WERI-Rb-1 (cell line): Measurements from ENCODE around the gene ITGB5.

Experiments used
- DNase-seq: peaks from one replicate; pipeline ENCODE4 v3.0.0-alpha.2; 2020
- H3K27ac ChIP-seq: fragments of 250-450 bp; sonication (Bioruptor Pico); 2 replicates; pipeline ENCODE4 v1.5.1; 2020; ENCODE audit warnings: mild to moderate bottlenecking, moderate library complexity
- H3K27me3 ChIP-seq: fragments of 250-450 bp; sonication (Bioruptor Pico); 2 replicates; pipeline ENCODE4 v1.5.1; 2021; ENCODE audit warnings: mild to moderate bottlenecking, low read depth, moderate library complexity; ENCODE audit not compliant: insufficient read depth, severe bottlenecking
- H3K36me3 ChIP-seq: fragments of 250-450 bp; sonication (Bioruptor Pico); 2 replicates; pipeline ENCODE4 v1.5.1; 2020; ENCODE audit warnings: mild to moderate bottlenecking, moderate library complexity
- H3K4me3 ChIP-seq: 2 replicates; pipeline ENCODE4 v1.5.1; 2011; ENCODE audit warnings: low read depth, mild to moderate bottlenecking, control low read depth, low read length
- H3K9me3 ChIP-seq: fragments of 250-450 bp; sonication (Bioruptor Pico); 2 replicates; pipeline ENCODE4 v1.5.1; 2021; ENCODE audit warnings: mild to moderate bottlenecking, moderate library complexity; ENCODE audit not compliant: severe bottlenecking
- TF ChIP-seq, protein P1 (sequence below): IDR thresholded peaks from 2 replicates; pipeline ENCODE4 v1.5.1; 2011; ENCODE audit warnings: low read depth, mild to moderate bottlenecking, control low read depth, inconsistent platforms, low read length

ITGB5 gene

GRCh38 chr3:124878561-124879336 lies 8.4 kb downstream of the ITGB5 start:
- Histone ChIP-seq H3K4me3 (no peak overlapping the region), H3K27me3 (no peaks in the 10 kb centered on the region), H3K36me3 (no peaks in the 10 kb centered on the region), H3K27ac (no peak overlapping the region), H3K9me3 (no peaks in the 10 kb centered on the region)
- DNase-seq: no peak
- TF ChIP-seq, protein P1, sequence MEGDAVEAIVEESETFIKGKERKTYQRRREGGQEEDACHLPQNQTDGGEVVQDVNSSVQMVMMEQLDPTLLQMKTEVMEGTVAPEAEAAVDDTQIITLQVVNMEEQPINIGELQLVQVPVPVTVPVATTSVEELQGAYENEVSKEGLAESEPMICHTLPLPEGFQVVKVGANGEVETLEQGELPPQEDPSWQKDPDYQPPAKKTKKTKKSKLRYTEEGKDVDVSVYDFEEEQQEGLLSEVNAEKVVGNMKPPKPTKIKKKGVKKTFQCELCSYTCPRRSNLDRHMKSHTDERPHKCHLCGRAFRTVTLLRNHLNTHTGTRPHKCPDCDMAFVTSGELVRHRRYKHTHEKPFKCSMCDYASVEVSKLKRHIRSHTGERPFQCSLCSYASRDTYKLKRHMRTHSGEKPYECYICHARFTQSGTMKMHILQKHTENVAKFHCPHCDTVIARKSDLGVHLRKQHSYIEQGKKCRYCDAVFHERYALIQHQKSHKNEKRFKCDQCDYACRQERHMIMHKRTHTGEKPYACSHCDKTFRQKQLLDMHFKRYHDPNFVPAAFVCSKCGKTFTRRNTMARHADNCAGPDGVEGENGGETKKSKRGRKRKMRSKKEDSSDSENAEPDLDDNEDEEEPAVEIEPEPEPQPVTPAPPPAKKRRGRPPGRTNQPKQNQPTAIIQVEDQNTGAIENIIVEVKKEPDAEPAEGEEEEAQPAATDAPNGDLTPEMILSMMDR: no peak

DNA sequence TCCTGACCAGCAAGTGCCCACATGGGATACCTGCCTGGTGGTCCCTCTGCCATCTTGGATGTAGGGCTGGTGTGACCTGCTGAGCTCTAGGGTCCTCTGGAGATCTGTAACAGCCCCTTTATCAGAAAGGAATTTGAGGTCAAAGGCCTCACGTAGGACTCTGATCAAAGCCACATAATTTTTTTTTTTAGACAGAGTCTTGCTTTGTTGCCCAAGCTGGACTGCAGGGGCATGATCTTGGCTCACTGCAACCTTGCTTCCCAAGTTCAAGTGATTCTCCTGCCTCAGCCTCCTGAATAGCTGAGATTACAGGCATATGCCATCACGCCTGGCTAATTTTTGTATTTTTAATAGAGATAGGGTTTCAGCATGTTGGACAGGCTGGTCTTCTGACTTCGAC lies 9.5 kb downstream of the ITGB5 start:
- TF ChIP-seq, protein P1: no peak
- no peak overlapping the region for H3K27ac ChIP-seq
- H3K27me3 ChIP-seq: no peaks in the 10 kb centered on the region
- H3K36me3 ChIP-seq: no peaks in the 10 kb centered on the region
- H3K9me3 ChIP-seq: no peaks in the 10 kb centered on the region
- no peak for DNase-seq
- H3K4me3 ChIP-seq: no peak overlapping the region

- no peak for DNase-seq
- Histone ChIP-seq H3K27me3 (no peaks in the 10 kb centered on the region), H3K9me3 (no peaks in the 10 kb centered on the region), H3K4me3 (no peak overlapping the region), H3K27ac (no peak overlapping the region), H3K36me3 (no peaks in the 10 kb centered on the region)
- TF ChIP-seq, protein P1: no peak
Observed at GRCh38 chr3:124876401-124876878, 10.7 kb downstream of the ITGB5 start.

DNA sequence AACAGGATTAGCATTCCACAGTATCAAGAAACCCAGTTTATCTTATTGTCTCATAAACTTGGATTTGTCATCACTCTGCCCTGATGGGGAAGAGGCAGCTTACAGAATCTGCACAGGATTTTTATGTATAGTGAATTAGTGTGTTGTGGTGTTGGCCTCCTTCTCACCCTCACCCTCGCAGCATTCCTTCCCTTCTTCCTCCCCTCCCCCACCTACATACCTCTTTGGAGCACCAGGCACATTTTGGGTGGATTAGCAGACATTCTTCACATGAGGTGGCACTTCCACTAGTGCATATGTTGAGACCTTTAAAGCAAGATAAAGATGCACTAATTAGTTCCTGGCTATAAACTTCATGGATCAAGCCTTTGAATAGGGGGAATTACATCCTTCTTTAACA lies 13.9 kb downstream of the ITGB5 start:
- DNase-seq: no peak
- Histone ChIP-seq H3K4me3 (no peak overlapping the region), H3K27ac (no peak overlapping the region), H3K36me3 (no peaks in the 10 kb centered on the region), H3K9me3 (no peaks in the 10 kb centered on the region), H3K27me3 (no peaks in the 10 kb centered on the region)
- TF ChIP-seq, protein P1: no peak

- TF ChIP-seq, protein P1: no peak
- no peak for DNase-seq
- Histone ChIP-seq H3K27me3 (no peaks in the 10 kb centered on the region), H3K27ac (no peak overlapping the region), H3K4me3 (no peak overlapping the region), H3K36me3 (no peaks in the 10 kb centered on the region), H3K9me3 (no peaks in the 10 kb centered on the region)
Observed at GRCh38 chr3:124867511-124867910, 19.7 kb downstream of the ITGB5 start.

- no peaks in the 10 kb centered on the region for H3K27me3 ChIP-seq
- H3K9me3 ChIP-seq: no peaks in the 10 kb centered on the region
- TF ChIP-seq, protein P1: no peak
- no peak for DNase-seq
- H3K4me3 ChIP-seq: no peak overlapping the region
- no peaks in the 10 kb centered on the region for H3K36me3 ChIP-seq
- no peak overlapping the region for H3K27ac ChIP-seq
Observed at GRCh38 chr3:124862006-124862405, 25.2 kb downstream of the ITGB5 start.
